SK-N-SH (cell line): Measurements from ENCODE around the gene DSC3. TPM values are rescaled to one million over a fixed set of nuclear protein-coding genes. Genes with fewer than 3 reads are reported as not detected.

Experiments
- CTCF ChIA-PET: fragments of 300-600, 350-600 bp; formaldehyde crosslinking; extraction: SDS; loops from one replicate; lab custom pipeline; 2021; lab: Yijun Ruan, JAX
- POLR2A ChIA-PET: fragments of 350-600 bp; sonication (Branson Sonifier 250); formaldehyde crosslinking; extraction: SDS; loops from one replicate; lab custom pipeline; 2020; ENCODE audit warnings: antibody characterized with exemption, inconsistent platforms; lab: Yijun Ruan, JAX
- DNase-seq: peaks from one replicate; pipeline ENCODE4 v3.0.0; 2012
- H2AFZ ChIP-seq: fragments of 200-600 bp; sonication (generic); 2 replicates; pipeline ENCODE4 v1.8.1; 2016; ENCODE audit warnings: antibody characterized with exemption, mild to moderate bottlenecking, low read depth
- H3F3A ChIP-seq: fragments of 200-600 bp; sonication (generic); replicated peaks from 2 replicates; pipeline ENCODE3; 2016; ENCODE audit warnings: antibody characterized with exemption, mild to moderate bottlenecking; ENCODE audit not compliant: insufficient read depth
- H3K27ac ChIP-seq, 2 experiments: fragments of 200-500 bp in 1 of 2; fragments of 200-600 bp in 1 of 2; sonication (Bioruptor generic) in 1 of 2; sonication (generic), shearing (Covaris generic) in 1 of 2; 2 replicates each; pipeline versions ENCODE4 v1.5.1 to v1.6.1; 2014 to 2016; ENCODE audit warnings: low read depth in 2 of 2, inconsistent platforms in 1 of 2, low read length in 1 of 2, mild to moderate bottlenecking in 1 of 2, mixed read lengths in 1 of 2
- H3K27me3 ChIP-seq: fragments of 200-600 bp; sonication (generic), shearing (Covaris generic); 2 replicates; pipeline ENCODE4 v1.6.1; 2016; ENCODE audit warnings: mixed run types; ENCODE audit not compliant: insufficient read depth
- H3K36me3 ChIP-seq, 2 experiments: fragments of 200-500 bp in 1 of 2; fragments of 200-600 bp in 1 of 2; sonication (Bioruptor generic) in 1 of 2; sonication (generic) in 1 of 2; replicated peaks in 1 of 2; 2 replicates each; pipeline versions ENCODE3 to v1.5.1; 2014 to 2016; ENCODE audit warnings: low read length in 1 of 2, mild to moderate bottlenecking in 1 of 2; ENCODE audit not compliant: insufficient read depth in 2 of 2, control insufficient read depth in 1 of 2
- H3K4me1 ChIP-seq, 2 experiments: fragments of 200-500 bp in 1 of 2; fragments of 200-600 bp in 1 of 2; sonication (Bioruptor generic) in 1 of 2; sonication (generic), shearing (Covaris generic) in 1 of 2; 2 replicates each; pipeline versions ENCODE4 v1.5.1 to v1.6.1; 2014 to 2016; ENCODE audit warnings: low read depth in 1 of 2, low read length in 1 of 2, mixed run types in 1 of 2; ENCODE audit not compliant: insufficient read depth in 2 of 2, control insufficient read depth in 1 of 2
- H3K4me2 ChIP-seq: fragments of 200-600 bp; sonication (generic), shearing (Covaris generic); 2 replicates; pipeline ENCODE4 v1.6.1; 2017; ENCODE audit warnings: mixed run types
- H3K4me3 ChIP-seq, 2 experiments: fragments of 200-500 bp in 1 of 2; fragments of 200-600 bp in 1 of 2; sonication (Bioruptor generic) in 1 of 2; sonication (generic), shearing (Covaris generic) in 1 of 2; 2 replicates each; pipeline versions ENCODE4 v1.5.1 to v1.8.1; 2014 to 2016; ENCODE audit warnings: low read depth in 2 of 2, inconsistent platforms in 1 of 2, low read length in 1 of 2, mild to moderate bottlenecking in 1 of 2, mixed read lengths in 1 of 2, moderate library complexity in 1 of 2
- H3K79me2 ChIP-seq: fragments of 200-600 bp; sonication (generic); 2 replicates; pipeline ENCODE4 v1.8.1; 2017; ENCODE audit warnings: mild to moderate bottlenecking; ENCODE audit not compliant: insufficient read depth
- H3K9ac ChIP-seq: fragments of 200-600 bp; sonication (generic); 2 replicates; pipeline ENCODE4 v1.6.1; 2017; ENCODE audit warnings: mixed run types
- H3K9me2 ChIP-seq: fragments of 200-600 bp; sonication (generic); 2 replicates; pipeline ENCODE4 v1.6.1; 2017; ENCODE audit warnings: mixed run types
- H3K9me3 ChIP-seq: fragments of 200-600 bp; sonication (generic); 2 replicates; pipeline ENCODE4 v1.6.1; 2017; ENCODE audit warnings: mixed run types, mild to moderate bottlenecking, moderate library complexity
- H4K20me1 ChIP-seq: fragments of 200-600 bp; sonication (generic); 2 replicates; pipeline ENCODE4 v1.6.1; 2017; ENCODE audit warnings: mild to moderate bottlenecking, mixed run types; ENCODE audit not compliant: insufficient read depth
- CHD2 ChIP-seq: fragments of 150-350 bp; IDR thresholded peaks from 2 replicates; pipeline ENCODE4 v1.6.1; 2018; ENCODE audit warnings: low read length; ENCODE audit not compliant: partially characterized antibody
- ELF1 ChIP-seq: IDR thresholded peaks from 2 replicates; pipeline ENCODE4 v1.4.0; 2012
- FOSL2 ChIP-seq: IDR thresholded peaks from 2 replicates; pipeline ENCODE4 v1.4.0; 2012; ENCODE audit warnings: low read depth, mild to moderate bottlenecking, moderate library complexity, borderline replicate concordance
- GATA2 ChIP-seq: sonication (generic); formaldehyde crosslinking; IDR thresholded peaks from 2 replicates; pipeline ENCODE4 v1.5.0; 2020; ENCODE audit warnings: mild to moderate bottlenecking, missing genetic modification reagents
- RAD21 ChIP-seq: IDR thresholded peaks from 2 replicates; pipeline ENCODE4 v1.6.1; 2012; ENCODE audit warnings: mild to moderate bottlenecking, low read length
- RCOR1 ChIP-seq: fragments of 150-350 bp; IDR thresholded peaks from 2 replicates; pipeline ENCODE4 v1.6.1; 2017; ENCODE audit warnings: antibody characterized with exemption, low read length
- RFX5 ChIP-seq: IDR thresholded peaks from 2 replicates; pipeline ENCODE4 v1.6.1; 2012; ENCODE audit warnings: mild to moderate bottlenecking, improper control_type of control experiment, low read length
- TAF1 ChIP-seq: IDR thresholded peaks from 2 replicates; pipeline ENCODE4 v1.6.1; 2012; ENCODE audit warnings: low read depth, mild to moderate bottlenecking, low read length, moderate library complexity, borderline replicate concordance
- TCF12 ChIP-seq: IDR thresholded peaks from 2 replicates; pipeline ENCODE4 v1.4.0; 2012
- TEAD4 ChIP-seq: IDR thresholded peaks from 2 replicates; pipeline ENCODE4 v1.4.0; 2012; ENCODE audit warnings: mild to moderate bottlenecking, borderline replicate concordance; ENCODE audit not compliant: insufficient read depth
- YY1 ChIP-seq: IDR thresholded peaks from 2 replicates; pipeline ENCODE4 v1.4.0; 2012; ENCODE audit warnings: low read depth, mild to moderate bottlenecking
- WGBS: methylation state at CpG from one replicate; pipeline ENCODE4 v1.1.6; 2017; ENCODE audit warnings: low lambda C conversion rate; 5-methylcytosine and 5-hydroxymethylcytosine counted together
- polyA plus RNA-seq, 3 experiments: library from polyadenylated mRNA; depleted of rRNA; stranded (reverse); fragments of >200 nt; gene quantifications; 2 replicates each; pipeline ENCODE4 v1.2.3, GENCODE V29; 2012
- TF ChIP-seq, protein P1 (sequence below): IDR thresholded peaks from 2 replicates; pipeline ENCODE4 v1.4.0; 2012; ENCODE audit warnings: low read depth, borderline replicate concordance
- TF ChIP-seq, protein P2 (sequence below): fragments of 200-600 bp; sonication (generic); IDR thresholded peaks from 2 replicates; pipeline ENCODE4 v1.6.1; 2017; ENCODE audit warnings: antibody characterized with exemption, mild to moderate bottlenecking, moderate library complexity
- TF ChIP-seq, protein P3 (sequence below): IDR thresholded peaks from 2 replicates; pipeline ENCODE4 v1.4.0; 2012; ENCODE audit warnings: low read depth
- TF ChIP-seq, protein P4 (sequence below): IDR thresholded peaks from 2 replicates; pipeline ENCODE4; 2012

DSC3 gene
- polyA plus RNA-seq, 1 of the 3 experiments (the other 2 are of a cell fraction) = not detected

DNA sequence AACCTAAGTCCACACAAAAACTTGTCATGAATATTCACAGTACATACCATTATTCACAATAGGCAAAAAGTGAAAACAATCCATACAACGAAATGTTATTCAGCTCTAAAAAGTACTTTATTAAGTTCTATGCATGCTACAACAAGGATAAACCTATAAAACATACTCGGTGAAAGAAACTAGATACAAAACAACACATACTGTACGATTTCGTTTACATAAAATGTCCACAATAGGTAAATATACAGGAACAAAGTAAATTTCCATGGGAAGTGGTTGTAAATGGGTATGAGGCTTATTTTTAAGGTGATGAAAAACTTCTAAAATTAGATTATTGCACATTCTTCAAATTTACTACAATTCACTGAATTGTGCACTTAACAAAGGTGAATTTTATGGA is 8.0 kb downstream of the DSC3 start:
- no peaks in the 10 kb centered on the region for H3K79me2 ChIP-seq
- CTCF ChIA-PET = no interaction called here

DNA sequence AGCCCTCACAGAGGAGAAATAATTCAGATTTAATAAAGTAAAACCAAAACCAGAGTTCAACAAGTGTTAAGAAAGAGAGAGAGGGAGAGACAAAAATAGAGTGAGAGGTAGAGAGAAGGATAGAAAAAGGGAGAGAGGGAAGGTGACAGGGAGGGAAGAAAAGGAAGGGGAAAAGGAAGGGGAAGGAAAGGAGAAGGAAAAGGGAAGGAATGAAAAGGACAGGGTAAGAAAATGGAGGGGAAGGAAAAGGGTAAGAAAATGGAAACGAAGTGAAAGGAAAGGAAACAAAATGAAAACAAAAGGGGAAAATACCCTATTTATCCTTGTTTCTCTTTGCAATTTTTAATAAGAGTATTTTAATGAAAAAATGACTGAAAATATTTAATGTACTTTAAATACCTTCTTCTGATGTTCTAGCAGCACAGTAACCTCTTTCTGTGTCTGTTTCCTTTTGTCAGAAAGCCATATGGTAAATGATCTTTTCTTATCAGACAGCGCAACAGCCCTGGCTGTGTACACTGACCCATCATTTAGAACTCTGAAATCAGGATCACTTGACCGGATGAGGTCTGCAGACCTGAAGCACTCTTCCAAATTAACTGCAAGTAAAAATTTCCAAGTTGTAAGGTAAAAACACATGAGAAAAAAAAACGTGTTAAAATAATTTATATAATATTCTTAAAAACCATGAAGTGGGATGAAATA is 11.8 kb downstream of the DSC3 start:
- no peaks in the 10 kb centered on the region for H3F3A ChIP-seq
- no peaks in the 10 kb centered on the region for H3K4me1 ChIP-seq
- CTCF ChIA-PET = no interaction called here
- TF ChIP-seq, protein P1, sequence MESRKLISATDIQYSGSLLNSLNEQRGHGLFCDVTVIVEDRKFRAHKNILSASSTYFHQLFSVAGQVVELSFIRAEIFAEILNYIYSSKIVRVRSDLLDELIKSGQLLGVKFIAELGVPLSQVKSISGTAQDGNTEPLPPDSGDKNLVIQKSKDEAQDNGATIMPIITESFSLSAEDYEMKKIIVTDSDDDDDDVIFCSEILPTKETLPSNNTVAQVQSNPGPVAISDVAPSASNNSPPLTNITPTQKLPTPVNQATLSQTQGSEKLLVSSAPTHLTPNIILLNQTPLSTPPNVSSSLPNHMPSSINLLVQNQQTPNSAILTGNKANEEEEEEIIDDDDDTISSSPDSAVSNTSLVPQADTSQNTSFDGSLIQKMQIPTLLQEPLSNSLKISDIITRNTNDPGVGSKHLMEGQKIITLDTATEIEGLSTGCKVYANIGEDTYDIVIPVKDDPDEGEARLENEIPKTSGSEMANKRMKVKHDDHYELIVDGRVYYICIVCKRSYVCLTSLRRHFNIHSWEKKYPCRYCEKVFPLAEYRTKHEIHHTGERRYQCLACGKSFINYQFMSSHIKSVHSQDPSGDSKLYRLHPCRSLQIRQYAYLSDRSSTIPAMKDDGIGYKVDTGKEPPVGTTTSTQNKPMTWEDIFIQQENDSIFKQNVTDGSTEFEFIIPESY = no peak
- H3K79me2 ChIP-seq = no peaks in the 10 kb centered on the region
- no peak overlapping the region for H3K27ac ChIP-seq
- no peak overlapping the region for H3K9ac ChIP-seq
- POLR2A ChIA-PET = no interaction called here
- H3K4me3 ChIP-seq = no peak overlapping the region
- H3K9me2 ChIP-seq = no peaks in the 10 kb centered on the region
- no peak overlapping the region for H2AFZ ChIP-seq
- 3% methylated on average over 4 of the region's 4 CpGs for WGBS
- no peak for DNase-seq
- H3K4me2 ChIP-seq = no peak overlapping the region
- no peaks in the 10 kb centered on the region; the same call in 1 of the 2 replicates for H3K27me3 ChIP-seq
- H3K36me3 ChIP-seq = no peaks in the 10 kb centered on the region
- H4K20me1 ChIP-seq = no peaks in the 10 kb centered on the region
- H3K9me3 ChIP-seq = no peaks in the 10 kb centered on the region

More for the DNA sequence above, 8.0 kb downstream of the DSC3 start:
- Histone ChIP-seq H3K36me3 (no peaks in the 10 kb centered on the region), H3K27ac (no peak overlapping the region), H3K9me2 (no peaks in the 10 kb centered on the region), H3F3A (no peaks in the 10 kb centered on the region), H3K4me1 (no peaks in the 10 kb centered on the region), H3K9ac (no peak overlapping the region), H3K4me2 (no peak overlapping the region), H3K9me3 (no peaks in the 10 kb centered on the region), H4K20me1 (no peaks in the 10 kb centered on the region), H2AFZ (no peak overlapping the region), H3K27me3 (no peaks in the 10 kb centered on the region; the same call in 1 of the 2 replicates), H3K4me3 (no peak overlapping the region)
- 10% methylated on average over 4 of the region's 4 CpGs for WGBS
- no peak for DNase-seq
- TF ChIP-seq GATA2 (CRISPR knock-in tag) (no peak), FOSL2 (no peak), YY1 (no peak), TEAD4 (no peak), RFX5 (no peak), TAF1 (no peak), RCOR1 (no peak), ELF1 (no peak), CHD2 (no peak), TCF12 (no peak), RAD21 (no peak)
- TF ChIP-seq, protein P2, sequence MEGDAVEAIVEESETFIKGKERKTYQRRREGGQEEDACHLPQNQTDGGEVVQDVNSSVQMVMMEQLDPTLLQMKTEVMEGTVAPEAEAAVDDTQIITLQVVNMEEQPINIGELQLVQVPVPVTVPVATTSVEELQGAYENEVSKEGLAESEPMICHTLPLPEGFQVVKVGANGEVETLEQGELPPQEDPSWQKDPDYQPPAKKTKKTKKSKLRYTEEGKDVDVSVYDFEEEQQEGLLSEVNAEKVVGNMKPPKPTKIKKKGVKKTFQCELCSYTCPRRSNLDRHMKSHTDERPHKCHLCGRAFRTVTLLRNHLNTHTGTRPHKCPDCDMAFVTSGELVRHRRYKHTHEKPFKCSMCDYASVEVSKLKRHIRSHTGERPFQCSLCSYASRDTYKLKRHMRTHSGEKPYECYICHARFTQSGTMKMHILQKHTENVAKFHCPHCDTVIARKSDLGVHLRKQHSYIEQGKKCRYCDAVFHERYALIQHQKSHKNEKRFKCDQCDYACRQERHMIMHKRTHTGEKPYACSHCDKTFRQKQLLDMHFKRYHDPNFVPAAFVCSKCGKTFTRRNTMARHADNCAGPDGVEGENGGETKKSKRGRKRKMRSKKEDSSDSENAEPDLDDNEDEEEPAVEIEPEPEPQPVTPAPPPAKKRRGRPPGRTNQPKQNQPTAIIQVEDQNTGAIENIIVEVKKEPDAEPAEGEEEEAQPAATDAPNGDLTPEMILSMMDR = no peak
- TF ChIP-seq, protein P3, sequence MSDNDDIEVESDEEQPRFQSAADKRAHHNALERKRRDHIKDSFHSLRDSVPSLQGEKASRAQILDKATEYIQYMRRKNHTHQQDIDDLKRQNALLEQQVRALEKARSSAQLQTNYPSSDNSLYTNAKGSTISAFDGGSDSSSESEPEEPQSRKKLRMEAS = no peak
- TF ChIP-seq, protein P4, sequence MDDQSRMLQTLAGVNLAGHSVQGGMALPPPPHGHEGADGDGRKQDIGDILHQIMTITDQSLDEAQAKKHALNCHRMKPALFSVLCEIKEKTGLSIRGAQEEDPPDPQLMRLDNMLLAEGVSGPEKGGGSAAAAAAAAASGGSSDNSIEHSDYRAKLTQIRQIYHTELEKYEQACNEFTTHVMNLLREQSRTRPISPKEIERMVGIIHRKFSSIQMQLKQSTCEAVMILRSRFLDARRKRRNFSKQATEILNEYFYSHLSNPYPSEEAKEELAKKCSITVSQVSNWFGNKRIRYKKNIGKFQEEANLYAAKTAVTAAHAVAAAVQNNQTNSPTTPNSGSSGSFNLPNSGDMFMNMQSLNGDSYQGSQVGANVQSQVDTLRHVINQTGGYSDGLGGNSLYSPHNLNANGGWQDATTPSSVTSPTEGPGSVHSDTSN = no peak
- POLR2A ChIA-PET = no interaction called here
